K562 (cell line): ENCODE results near the gene JMJD1C. TPM values are rescaled to one million over a fixed set of nuclear protein-coding genes. Genes with fewer than 3 reads are reported as not detected.

Experiments used
- ATAC-seq: fragments of 200-7000 bp; cut with Tn5 transposase; 3 replicates; pipeline ENCODE4 v1.9.1; 2020; ENCODE audit warnings: moderate library complexity
- BruUV-seq: library from RNA; stranded (reverse); fragments of 400-500 nt; replicated peaks from 2 replicates; lab custom pipeline; 2021; lab: Mats Ljungman, UMichigan
- CTCF ChIA-PET: fragments of 300-600 bp; formaldehyde crosslinking; extraction: SDS; loops from one replicate; lab custom pipeline; 2021; ENCODE audit warnings: low intra/inter-chr PET ratio; lab: Yijun Ruan, JAX
- POLR2A ChIA-PET: fragments of 300-600, 350-650 bp; sonication (Branson Sonifier 250); formaldehyde crosslinking; extraction: SDS; loops from one replicate; lab custom pipeline; 2021; ENCODE audit warnings: antibody characterized with exemption, inconsistent platforms; lab: Yijun Ruan, JAX
- DNase-seq, 4 experiments: peaks; one replicate each; pipeline versions ENCODE4 v3.0.0 to v3.0.0-alpha.2; 2011 to 2018; ENCODE audit warnings: low spot score in 3 of 4, mixed read lengths in 3 of 4; ENCODE audit errors: extremely low read depth in 1 of 4
- FAIRE-seq: peaks from 2 replicates; lab custom pipeline; 2011; peaks lifted over from hg19 to GRCh38; lab: Jason Lieb, UNC
- H2AFZ ChIP-seq: 2 replicates; pipeline ENCODE4 v1.6.0; 2011; ENCODE audit warnings: low read depth, low read length, control low read depth, inconsistent platforms
- H3K27ac ChIP-seq: fragments of 200-600 bp; 3 replicates; pipeline ENCODE4 v1.8.0; 2011; ENCODE audit warnings: low read depth, mild to moderate bottlenecking, control low read depth, inconsistent platforms, low read length, moderate library complexity, mixed read lengths; ENCODE audit errors: extremely low read depth
- H3K27me3 ChIP-seq, 2 experiments: fragments of 300-600 bp in 1 of 2; 2 replicates in 1 of 2; 3 replicates in 1 of 2; pipeline versions ENCODE4 v1.6.0 to v1.8.0; 2011; ENCODE audit warnings: inconsistent platforms in 2 of 2, low read length in 2 of 2, mild to moderate bottlenecking in 1 of 2, mixed read lengths in 1 of 2, moderate library complexity in 1 of 2; ENCODE audit not compliant: control insufficient read depth in 2 of 2, insufficient read depth in 2 of 2
- H3K36me3 ChIP-seq: fragments of 300-600 bp; 3 replicates; pipeline ENCODE4 v1.8.0; 2011; ENCODE audit warnings: mild to moderate bottlenecking, low read length, inconsistent platforms; ENCODE audit not compliant: control insufficient read depth, insufficient read depth
- H3K4me1 ChIP-seq, 2 experiments: fragments of 200-600 bp in 1 of 2; replicated peaks in 1 of 2; 2 replicates in 1 of 2; 3 replicates in 1 of 2; pipeline versions ENCODE4 v1.5.1 to v1.8.0; 2011; ENCODE audit warnings: inconsistent platforms in 2 of 2, low read length in 2 of 2, mild to moderate bottlenecking in 1 of 2, mixed read lengths in 1 of 2, moderate library complexity in 1 of 2; ENCODE audit not compliant: control insufficient read depth in 2 of 2, insufficient read depth in 2 of 2
- H3K4me2 ChIP-seq: 2 replicates; pipeline ENCODE4 v1.6.1; 2011; ENCODE audit warnings: low read length, control low read depth, inconsistent platforms, mixed read lengths; ENCODE audit not compliant: insufficient read depth
- H3K4me3 ChIP-seq: fragments of 200-600 bp; sonication (generic), shearing (Covaris generic); 2 replicates; pipeline ENCODE4 v1.5.1; 2016; ENCODE audit warnings: control low read depth, inconsistent platforms
- H3K79me2 ChIP-seq: fragments of 200-600 bp; 3 replicates; pipeline ENCODE4 v1.8.0; 2011; ENCODE audit warnings: low read length, inconsistent platforms; ENCODE audit not compliant: control insufficient read depth, insufficient read depth
- H3K9ac ChIP-seq, 2 experiments: 2 replicates each; pipeline versions ENCODE4 v1.6.0 to v1.6.1; 2011; ENCODE audit warnings: low read depth in 2 of 2, low read length in 2 of 2, control low read depth in 1 of 2, inconsistent platforms in 1 of 2, mild to moderate bottlenecking in 1 of 2, mixed read lengths in 1 of 2; ENCODE audit not compliant: insufficient read depth in 1 of 2
- H3K9me1 ChIP-seq: one replicate; pipeline ENCODE4 v1.6.0; 2011; ENCODE audit warnings: inconsistent platforms, mild to moderate bottlenecking, low read length, moderate library complexity; ENCODE audit not compliant: control insufficient read depth, insufficient read depth
- H3K9me3 ChIP-seq: replicated peaks from 2 replicates; pipeline ENCODE4 v1.5.1; 2011; ENCODE audit warnings: low read depth, low read length, inconsistent platforms; ENCODE audit not compliant: control insufficient read depth, insufficient read depth
- H4K20me1 ChIP-seq: replicated peaks from 2 replicates; pipeline ENCODE4 v1.6.1; 2011; ENCODE audit warnings: low read length, inconsistent platforms, mixed read lengths; ENCODE audit not compliant: control insufficient read depth, insufficient read depth
- ARID3B ChIP-seq: fragments of 250-450 bp; sonication (Bioruptor Pico); IDR thresholded peaks from 2 replicates; pipeline ENCODE4 v1.4.0; 2020; ENCODE audit warnings: borderline replicate concordance
- CBX3 ChIP-seq, 2 experiments: IDR thresholded peaks; 1 replicate in 1 of 2; 2 replicates in 1 of 2; pipeline ENCODE4 v1.6.1; 2012; ENCODE audit warnings: inconsistent platforms in 2 of 2, low read length in 2 of 2, borderline replicate concordance in 1 of 2, control low read depth in 1 of 2
- DIDO1 ChIP-seq: fragments of 450-650 bp; IDR thresholded peaks from 2 replicates; pipeline ENCODE4 v1.6.1; 2016; ENCODE audit warnings: low read depth, missing biosample characterization, missing genetic modification characterization
- GATA2 ChIP-seq: sonication (generic); formaldehyde crosslinking; IDR thresholded peaks from 2 replicates; pipeline ENCODE4 v1.4.0; 2020; ENCODE audit warnings: mild to moderate bottlenecking, missing genetic modification reagents
- HDAC2 ChIP-seq: fragments of 450-650 bp; IDR thresholded peaks from 2 replicates; pipeline ENCODE4 v1.6.1; 2016; ENCODE audit warnings: mild to moderate bottlenecking
- RBM34 ChIP-seq: fragments of 200-400 bp; formaldehyde crosslinking; IDR thresholded peaks from 2 replicates; pipeline ENCODE4 v1.6.1; 2018; ENCODE audit warnings: low read length, borderline replicate concordance; ENCODE audit not compliant: insufficient read depth
- ZBTB11 ChIP-seq, 3 experiments: fragments of 200-800 bp in 1 of 3; fragments of 250-450 bp in 1 of 3; fragments of 450-650 bp in 1 of 3; sonication (Bioruptor Pico) in 1 of 3; sonication (Bioruptor generic) in 1 of 3; formaldehyde crosslinking in 1 of 3; IDR thresholded peaks; 2 replicates each; pipeline versions ENCODE4 v1.6.1 to v1.8.0; 2016 to 2022; ENCODE audit warnings: mild to moderate bottlenecking in 2 of 3, missing genetic modification characterization in 2 of 3, missing compliant biosample characterization in 1 of 3, moderate library complexity in 1 of 3
- ZNF133 ChIP-seq: fragments of 250-450 bp; sonication (Bioruptor Pico); IDR thresholded peaks from 2 replicates; pipeline ENCODE4 v1.4.0; 2020; ENCODE audit warnings: mild to moderate bottlenecking
- ZNF639 ChIP-seq, 2 experiments: fragments of 200-800 bp in 1 of 2; sonication (Bioruptor generic) in 1 of 2; sonication (generic) in 1 of 2; formaldehyde crosslinking in 1 of 2; IDR thresholded peaks in 1 of 2; conservative IDR thresholded peaks in 1 of 2; 2 replicates each; pipeline versions ENCODE4 v1.5.0 to v1.6.1; 2016 to 2020; ENCODE audit warnings: missing compliant biosample characterization in 1 of 2, missing genetic modification characterization in 1 of 2, missing genetic modification reagents in 1 of 2
- whole genome bisulfite sequencing: fragments of 100-300 bp; shearing (Covaris generic); methylation state at CpG from one replicate; pipeline ENCODE4 v1.1.6; 2016; ENCODE audit warnings: low coverage, mixed read lengths; ENCODE audit not compliant: insufficient coverage; ENCODE audit errors: missing lambda C conversion rate; 5-methylcytosine and 5-hydroxymethylcytosine counted together
- in situ Hi-C: fragments of 300-500 bp; cut with MboI; formaldehyde crosslinking; loops from 4 replicates; pipeline ENCODE4 v1.15.0; 2018; ENCODE audit warnings: inconsistent platforms, mixed read lengths
- intact Hi-C: fragments of 100-400 bp; cut with micrococcal nuclease; formaldehyde crosslinking; loops from 2 replicates; pipeline ENCODE4 v1.14.2; 2022
- polyA plus RNA-seq, 8 experiments: library from polyadenylated mRNA; depleted of rRNA in 4 of 8; stranded (reverse) in 5 of 8; unstranded in 3 of 8; fragments of >200 nt; fragmentation: Nextera tagmentation in 2 of 8; fragmentation: Illumina TruSeq in 1 of 8; extraction: Ambion mirVana in 2 of 8; extraction: Trizol in 1 of 8; gene quantifications; 2 replicates each; pipeline versions ENCODE4 v1.2.1 to v1.2.3, GENCODE V29; 2011 to 2014; ENCODE audit warnings: inconsistent platforms in 1 of 8, missing spikeins in 1 of 8
- total RNA-seq, 7 experiments: library from RNA; depleted of rRNA in 6 of 7; stranded (reverse); fragments of >200 nt in 6 of 7; fragmentation: Illumina TruSeq in 2 of 7; extraction: Trizol in 2 of 7; gene quantifications; 2 replicates each; pipeline versions ENCODE4 v1.2.1 to v1.2.3, GENCODE V29; 2011 to 2021; ENCODE audit warnings: low replicate concordance in 1 of 7

JMJD1C gene
- total and polyA plus RNA-seq, 9 of the 15 experiments (the other 6 are each of a cell fraction or from before 2014, with no cell fraction given), result 25.3 to 68.0 (median 47.2) TPM

GRCh38 chr10:63300801-63301200, 165.0 kb downstream of the JMJD1C start:
- CTCF ChIA-PET, result no interaction called here
- DNase-seq, result no peak
- 82% methylated on average over 3 of the region's 3 CpGs for WGBS

More at GRCh38 chr10:63300801-63301200, 165.0 kb downstream of the JMJD1C start:
- Histone ChIP-seq H3K4me3 (no peak overlapping the region), H3K9ac (no peak overlapping the region), H3K27me3 (no peaks in the 10 kb centered on the region), H3K27ac (no peak overlapping the region), H3K4me1 (peaks cover 4 to 9% of the 10 kb centered on the region in 2 experiments; a peak in 4 of 5 replicates), H2AFZ (no peak overlapping the region), H3K79me2 (peaks cover 39% of the 10 kb centered on the region), H3K9me1 (no peaks in the 10 kb centered on the region), H3K9me3 (no peaks in the 10 kb centered on the region), H4K20me1 (no peaks in the 10 kb centered on the region), H3K36me3 (no peaks in the 10 kb centered on the region), H3K4me2 (no peak overlapping the region)
- TF ChIP-seq DIDO1 (no peak), ZBTB11 (CRISPR knock-in tag; IDR thresholded peaks at IDR 0.05) (no peak), RBM34 (no peak), CBX3 (IDR thresholded peaks at IDR 0.05; ENCODE audit: borderline replicate concordance in 1 of 2, low read length in 2 of 2) (no peak), ZNF133 (CRISPR knock-in tag) (no peak), GATA2 (CRISPR knock-in tag) (no peak), ARID3B (CRISPR knock-in tag) (no peak), ZNF639 (CRISPR knock-in tag; conservative IDR thresholded peaks at IDR 0.05 in 1 of 2, IDR thresholded peaks at IDR 0.05 in 1 of 2) (no peak), HDAC2 (no peak)
- ATAC-seq (peak; percentile 12; the same call in 1 of the 3 replicates), FAIRE-seq (no peak)
- intact Hi-C loops (no loop called here), in situ Hi-C loops (no loop called here)
- POLR2A ChIA-PET, result interaction anchor here (1.0 to 1.1 kb wide), 2 partner anchors 12 to 16 kb away, joined by 3 to 6 read pairs; no protein-coding TSS in a partner anchor
- BruUV-seq, result no TSS peak
